Smooth muscle cell of the brain vasculature (primary cell): ENCODE results near the gene PLXNA4.

Source experiments
- DNase-seq: peaks from one replicate; pipeline ENCODE4 v3.0.0-alpha.2; 2012; ENCODE audit warnings: low read depth, low spot score

PLXNA4 gene

DNA sequence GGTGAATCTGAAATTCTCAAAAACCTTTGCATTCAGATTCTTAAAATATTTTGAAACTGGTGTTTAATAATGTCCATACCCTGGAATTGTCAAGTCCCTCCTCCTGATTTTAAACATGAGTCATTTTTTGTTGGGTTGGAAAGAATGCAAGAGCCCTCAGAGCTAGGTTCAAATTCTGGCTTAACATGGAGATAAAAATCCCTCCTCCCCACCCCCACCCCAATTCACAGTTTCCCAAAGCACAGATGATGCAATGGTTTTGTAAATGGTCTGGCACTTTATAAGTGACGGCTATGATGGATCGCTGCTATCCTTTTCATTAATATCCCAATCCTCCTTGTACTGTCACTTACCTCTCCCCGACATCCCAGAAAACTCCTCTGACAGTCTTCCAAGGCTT is 332.8 kb downstream of the PLXNA4 start:
- DNase-seq = no peak

DNA sequence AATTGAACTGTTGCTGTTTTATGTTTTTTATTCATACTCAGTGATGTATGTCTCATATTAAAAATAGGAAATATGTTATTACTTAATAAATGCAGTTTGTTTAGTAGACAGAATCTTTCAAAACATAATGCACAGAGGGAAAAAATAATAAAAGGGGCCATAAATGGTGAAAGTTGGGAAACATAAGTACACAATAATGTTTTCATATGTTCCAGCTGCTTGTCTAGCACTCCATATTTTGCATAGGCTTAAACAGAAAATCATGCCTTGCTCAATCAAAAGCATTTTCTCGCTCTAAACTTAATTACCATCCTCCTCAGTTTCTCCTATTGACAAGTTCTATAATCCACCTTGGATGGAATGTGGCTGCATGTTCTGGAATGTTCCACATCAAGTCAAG is 333.2 kb downstream of the PLXNA4 start:
- no peak for DNase-seq

DNA sequence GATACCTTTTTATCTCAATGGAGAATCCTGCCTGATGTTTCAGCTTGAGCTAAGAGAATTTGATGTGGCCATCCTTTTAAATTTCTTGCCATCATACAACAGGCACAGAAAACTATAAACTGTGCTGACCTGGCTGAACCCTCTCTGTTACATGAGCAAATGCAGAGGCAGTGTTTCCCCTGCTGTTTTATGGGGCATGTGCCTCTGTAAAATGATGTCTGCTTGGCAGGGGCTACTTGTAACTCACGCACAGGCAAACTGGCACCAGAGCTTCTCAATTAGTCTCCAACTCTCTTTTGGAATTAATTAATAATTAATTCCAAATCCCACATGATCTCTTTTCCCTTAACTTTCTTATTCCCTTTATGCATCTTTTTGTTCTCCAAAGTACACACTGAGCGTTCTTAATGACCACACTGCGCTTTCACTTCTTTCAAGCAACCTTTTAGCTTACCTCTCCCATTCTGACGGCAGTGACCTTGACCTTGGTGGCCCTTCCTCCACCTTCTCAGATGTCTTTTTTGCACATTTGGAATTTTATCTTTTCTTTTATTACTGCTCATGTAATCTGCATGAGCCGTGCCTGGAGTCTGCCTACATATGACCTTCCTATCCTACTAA is 334.0 kb downstream of the PLXNA4 start:
- DNase-seq = no peak

DNA sequence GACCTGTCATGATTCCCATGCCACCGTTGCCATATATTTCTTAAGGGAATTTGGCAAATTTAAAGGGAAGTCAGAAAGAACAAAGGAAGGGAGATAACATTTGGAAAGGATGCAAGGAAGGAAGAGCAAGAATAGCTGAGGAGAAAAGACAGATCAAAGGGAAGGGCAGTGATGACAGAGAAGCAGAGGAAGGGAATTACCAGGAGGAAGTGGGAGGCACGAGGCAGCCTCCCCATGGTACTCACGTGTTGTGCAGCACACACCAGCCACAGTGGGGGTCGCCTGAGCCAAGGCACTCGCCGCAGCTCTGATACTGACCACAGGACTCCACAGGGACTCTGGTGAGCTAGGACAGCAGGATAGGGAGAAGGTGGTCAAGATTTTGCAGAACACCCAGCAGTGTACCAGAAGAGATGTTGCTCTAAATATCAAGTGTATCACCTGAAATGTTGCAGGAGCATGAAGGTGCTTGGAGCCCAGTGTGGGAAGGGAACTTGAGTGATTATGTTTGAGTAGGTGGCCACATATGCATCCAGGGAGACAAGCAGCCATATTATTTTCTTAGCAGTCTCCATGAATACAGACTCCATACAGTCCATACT is 335.3 kb downstream of the PLXNA4 start:
- no peak for DNase-seq

DNA sequence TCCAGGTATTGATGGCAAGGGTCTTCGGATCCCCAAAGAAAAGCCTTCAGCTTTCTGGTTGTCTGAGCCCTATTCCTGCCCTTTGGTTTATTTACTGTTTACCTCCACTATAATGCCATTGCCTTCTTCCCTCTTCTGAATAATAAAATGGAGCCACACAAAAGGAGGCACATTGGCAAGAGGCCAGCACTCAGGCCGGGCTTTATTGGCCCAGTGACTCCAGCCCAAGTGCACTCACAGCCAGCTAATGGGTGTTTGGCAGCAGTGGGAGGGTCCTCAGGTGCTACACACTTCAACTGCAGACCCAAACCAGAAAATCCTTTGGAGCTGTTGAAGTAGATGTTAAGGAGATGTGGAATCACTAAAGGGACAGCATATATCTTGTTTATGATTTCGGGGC is 336.0 kb downstream of the PLXNA4 start:
- no peak for DNase-seq

DNA sequence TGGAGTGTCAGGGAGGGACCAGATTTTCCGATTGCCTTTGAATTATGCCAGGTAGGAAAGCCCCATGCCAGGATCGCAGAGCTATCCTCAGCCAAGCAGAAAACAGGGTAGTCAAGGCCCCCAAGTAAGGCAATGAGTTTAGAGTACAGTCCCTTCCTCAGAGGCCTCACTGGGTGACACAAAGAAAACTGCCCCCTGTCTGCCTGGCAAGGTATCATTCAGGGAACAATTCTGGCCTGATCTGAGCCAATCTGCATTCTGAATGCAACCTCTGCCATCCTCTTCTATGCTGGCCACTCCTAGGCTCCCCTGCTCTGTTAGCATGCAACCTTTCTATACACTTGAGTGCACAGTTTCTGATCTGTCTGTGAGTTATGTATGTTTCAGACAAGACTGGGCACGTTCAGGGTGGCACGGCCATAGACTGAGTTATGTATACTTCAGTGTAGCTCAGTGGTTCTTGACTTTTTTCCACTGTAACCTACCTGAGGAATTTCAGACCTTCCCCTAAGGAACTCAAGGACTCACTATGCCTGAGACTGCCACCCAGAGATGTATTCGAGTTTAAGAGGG is 336.8 kb downstream of the PLXNA4 start:
- no peak for DNase-seq

DNA sequence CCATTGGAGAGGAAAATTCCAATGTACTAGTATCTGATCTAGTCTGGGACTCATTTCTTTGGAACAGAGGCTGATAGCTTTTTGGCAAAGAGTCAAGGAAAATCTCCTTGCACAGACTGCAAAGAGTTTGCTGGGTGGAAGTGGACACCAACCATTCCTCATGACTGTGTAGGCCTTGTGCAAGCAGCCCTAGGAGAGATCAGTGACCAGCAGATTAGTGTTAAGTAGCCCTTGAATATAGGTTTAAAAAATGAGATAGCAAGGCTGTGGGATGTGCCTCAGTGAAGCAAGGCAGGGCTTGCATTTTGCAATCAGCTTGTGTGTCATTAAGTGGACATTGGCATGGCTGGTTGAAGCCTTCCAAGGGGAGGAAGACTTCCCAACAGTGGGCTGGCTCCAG is 341.6 kb downstream of the PLXNA4 start:
- no peak for DNase-seq

DNA sequence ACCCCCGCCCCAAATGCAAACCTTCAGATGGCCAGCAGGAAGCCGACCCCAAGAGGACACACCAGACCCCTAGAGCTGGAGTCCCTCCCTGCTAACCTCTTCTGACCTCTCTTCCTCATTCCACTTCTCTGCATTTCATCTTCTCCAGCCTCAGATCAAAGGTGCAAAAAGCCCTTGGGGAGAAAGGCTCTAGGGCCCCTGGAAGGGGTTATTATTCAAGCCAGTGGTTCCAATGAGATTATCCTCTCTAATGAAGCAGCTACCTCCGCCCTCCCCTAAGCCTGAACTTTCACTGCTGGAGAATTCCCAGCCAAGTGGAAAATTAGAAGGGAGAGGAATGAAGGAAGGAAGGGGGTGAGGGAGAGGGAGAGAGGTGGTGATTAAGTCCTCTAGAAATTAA is 343.9 kb downstream of the PLXNA4 start:
- DNase-seq = no peak

DNA sequence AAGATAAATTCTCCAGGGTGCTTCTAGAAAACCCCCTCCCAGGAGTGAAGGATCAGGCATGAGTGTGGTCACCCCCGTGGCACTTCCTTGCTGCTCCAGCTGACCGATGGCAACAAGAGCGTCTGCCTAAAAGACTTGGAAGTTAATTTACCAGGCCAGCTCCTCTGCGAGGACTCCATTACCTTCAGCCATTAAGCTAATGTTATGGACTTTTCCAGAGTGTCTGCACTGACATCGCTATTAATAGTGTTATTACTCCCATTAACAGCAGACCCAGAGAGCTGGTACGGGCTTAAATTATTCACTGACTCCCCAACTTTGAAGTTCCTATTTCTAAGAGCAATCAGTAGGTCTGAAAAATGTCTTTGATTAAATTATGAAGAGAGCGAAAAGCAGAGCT is 345.8 kb downstream of the PLXNA4 start:
- no peak for DNase-seq

DNA sequence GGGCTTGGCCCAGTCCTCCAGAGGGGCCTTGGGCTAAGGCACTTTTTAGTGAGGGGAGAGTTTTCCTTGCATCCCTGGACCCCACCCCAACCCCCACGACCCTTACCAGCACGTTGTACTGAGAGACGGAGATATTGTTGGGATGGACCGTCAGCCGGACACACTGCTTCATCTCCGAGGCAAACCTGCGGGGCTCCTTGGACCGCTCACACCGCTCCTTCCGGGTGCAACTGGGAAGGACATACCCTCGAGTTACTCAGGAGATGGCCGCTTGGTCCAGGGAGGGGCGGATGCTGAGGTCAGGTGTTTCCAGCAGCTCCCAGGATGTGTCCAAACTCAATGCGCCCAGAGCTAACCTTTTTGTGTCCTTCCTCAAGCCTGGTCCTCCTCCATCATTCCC is 348.0 kb downstream of the PLXNA4 start:
- no peak for DNase-seq

DNA sequence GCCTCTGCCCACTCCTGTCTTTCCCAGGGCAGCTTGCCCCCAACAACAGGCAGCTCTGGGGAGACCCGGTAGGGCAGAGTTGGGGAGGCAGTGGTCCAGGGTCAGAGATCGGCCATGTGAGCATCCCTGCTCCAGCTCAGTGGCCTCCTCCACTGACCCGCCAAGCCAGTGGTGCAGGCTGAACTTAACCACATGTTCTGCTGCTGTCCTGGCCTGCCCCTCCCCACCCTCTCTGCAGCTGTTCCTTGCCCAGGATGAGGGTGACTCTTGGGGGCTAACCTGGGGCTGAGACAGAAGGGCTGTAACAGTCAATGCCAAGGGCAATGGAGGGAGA is 349.3 kb downstream of the PLXNA4 start:
- no peak for DNase-seq

DNA sequence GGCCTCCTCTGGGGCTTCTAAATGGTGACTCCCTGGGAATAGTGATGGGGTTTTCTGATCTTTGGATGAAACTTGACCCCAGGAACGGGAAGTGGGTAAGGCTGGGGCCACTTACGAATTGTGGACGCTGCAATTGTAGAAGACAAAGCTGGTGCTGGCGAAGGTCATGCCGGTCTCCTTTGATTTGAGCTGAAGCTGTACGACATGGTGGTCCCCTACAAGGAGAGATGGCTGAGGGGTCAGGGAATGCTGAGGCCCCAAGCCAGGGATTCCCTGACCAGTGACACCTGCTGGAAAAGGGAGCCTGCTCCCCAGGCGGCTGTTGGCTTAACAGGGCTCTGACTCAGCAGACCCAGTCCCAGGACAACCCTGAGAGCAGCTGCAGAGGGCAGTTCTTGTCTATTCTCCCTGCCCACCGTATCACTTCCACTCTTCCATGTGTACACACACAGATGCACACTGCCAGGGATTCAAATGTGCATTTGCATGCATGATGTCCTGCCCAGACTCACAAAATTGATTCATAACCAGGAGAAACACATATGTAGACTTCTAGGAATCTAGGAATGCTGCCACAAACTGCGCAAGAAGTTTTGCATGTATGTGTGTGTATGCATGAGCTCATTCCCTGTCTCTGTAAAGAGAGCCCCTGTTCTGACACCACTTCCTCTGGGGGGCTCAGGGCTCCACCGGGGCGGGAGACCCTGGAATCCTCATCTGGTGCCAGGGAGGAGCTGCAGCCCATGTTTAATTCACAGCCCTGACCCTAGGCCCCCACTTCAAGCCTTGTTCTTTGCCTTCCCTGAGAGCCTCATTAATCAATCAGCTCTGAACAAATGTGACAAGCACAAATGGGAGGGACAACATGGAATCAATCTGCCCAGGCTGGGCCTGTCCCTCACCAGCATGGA is 350.0 kb downstream of the PLXNA4 start:
- no peak for DNase-seq

DNA sequence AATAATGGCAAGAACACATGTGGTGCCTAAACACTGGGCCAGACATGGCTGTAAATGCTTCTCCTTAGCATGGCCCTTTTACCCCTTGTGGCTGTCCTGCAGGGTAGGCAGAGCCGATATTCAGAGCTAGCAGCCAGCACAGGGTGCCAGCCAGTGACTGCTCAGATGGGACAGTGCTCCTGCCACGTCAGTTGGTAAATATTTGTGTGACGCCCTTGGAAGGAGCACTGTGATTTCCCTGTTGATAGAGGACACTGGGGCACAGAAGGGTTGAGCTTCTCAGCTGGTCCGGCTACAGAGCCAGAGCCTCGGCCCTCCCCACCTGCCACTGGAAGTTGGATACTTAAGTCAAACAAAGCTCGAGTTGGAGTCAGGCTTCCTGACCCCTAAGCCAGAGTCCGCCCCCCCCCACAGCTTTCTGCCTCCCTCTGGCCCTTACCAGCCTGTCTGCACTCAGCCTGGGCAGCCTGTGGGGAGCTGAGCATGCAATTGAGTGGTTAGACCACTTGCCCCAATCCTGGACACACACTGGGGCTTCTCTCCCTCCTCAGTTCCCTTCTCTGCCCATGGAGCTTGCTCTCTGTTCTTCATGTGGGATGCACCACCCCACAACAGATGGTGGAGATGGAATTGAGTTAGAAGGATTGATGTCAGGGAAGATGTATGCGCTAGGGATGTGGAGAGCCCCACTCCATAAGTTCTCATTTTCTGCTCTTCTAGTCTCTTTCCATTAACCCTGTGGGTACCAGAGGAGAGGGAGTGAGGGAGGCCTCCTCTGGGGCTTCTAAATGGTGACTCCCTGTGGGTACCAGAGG is 350.8 kb downstream of the PLXNA4 start:
- no peak for DNase-seq

DNA sequence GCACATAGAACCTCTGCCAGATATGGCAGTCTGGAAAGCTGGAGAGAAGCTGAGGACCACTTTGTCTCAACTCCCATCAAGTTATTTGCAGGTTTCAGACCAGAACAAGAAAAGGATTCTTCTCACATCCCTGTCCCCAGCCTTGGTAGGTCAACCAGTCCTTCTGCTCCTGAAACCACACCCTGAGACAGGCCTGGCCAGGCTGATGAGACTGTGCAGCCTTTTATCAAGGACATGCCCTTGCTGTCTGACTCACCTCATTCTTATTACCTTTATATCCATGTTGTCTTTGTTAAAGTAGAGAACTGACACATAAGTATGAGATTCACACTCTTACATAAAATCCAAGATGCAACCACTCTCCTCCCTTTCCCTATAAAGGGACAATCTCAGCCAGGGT is 354.9 kb downstream of the PLXNA4 start:
- DNase-seq = no peak

DNA sequence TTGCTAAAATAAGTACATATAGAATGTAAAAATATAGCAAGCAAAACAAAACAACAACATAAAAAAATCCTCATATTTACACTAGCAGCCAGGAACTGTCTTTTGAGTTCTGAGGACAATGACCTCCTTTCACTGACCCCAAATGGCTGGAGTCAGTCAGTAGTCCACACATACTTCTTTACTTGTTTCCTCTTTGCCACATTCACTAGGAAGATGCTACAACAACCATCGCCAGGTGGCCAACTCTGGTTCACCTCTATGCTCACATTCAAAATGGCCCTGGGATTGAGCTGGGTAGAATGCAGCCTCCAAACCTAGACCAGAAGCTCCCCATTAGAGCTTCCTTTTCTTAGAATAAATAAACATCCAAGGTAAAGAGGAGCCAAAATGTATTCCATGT is 356.2 kb downstream of the PLXNA4 start:
- no peak for DNase-seq

DNA sequence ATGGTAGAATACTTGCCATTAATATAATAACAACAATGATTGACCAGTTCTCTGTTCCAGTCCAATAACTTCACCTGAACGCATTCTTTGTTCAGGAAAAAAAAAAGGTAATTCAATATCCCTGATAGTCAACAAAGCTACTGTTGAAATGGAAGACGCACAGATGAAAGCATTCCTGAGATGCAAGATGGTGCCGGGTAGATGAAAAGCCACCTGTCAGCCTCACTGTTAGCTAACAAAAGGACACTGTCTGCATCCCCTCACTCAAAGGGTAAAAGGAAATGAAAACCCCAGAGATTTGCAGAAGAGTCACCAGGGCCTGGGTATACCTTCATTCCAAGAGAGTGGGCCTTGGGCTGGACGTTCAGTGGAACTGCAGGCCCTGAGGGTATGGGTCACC is 357.4 kb downstream of the PLXNA4 start:
- DNase-seq = no peak

DNA sequence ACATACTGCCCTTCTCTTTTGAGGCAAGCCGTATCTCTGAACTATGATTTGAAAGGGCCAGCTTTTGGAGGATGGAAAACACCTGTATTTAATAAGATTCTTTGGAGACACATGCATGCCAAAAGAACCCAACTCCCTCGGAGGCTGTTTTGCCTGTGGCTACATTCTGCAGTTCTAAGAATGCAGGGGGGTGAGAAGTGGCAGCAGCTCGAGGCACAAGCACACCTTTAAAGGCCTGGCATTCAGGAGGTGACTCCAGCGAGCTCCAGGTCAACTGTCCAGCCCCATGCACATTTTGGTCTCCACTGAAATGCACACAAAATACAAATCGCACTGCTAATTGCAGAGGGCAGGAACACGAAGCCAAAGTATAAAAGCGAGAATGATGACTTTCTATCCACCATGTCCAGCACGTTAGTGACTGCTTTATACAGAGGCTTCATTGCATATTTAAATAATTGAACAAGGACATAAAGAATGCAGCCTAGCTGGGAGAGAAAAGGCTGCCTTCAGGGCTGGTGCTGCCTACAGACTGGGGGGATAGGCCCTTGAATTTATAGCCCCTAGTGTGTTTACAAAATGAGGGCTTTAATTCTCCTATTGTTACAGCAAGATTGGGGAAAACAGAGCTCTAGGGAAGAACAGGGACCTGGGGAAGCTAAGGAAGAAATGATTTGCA is 359.3 kb downstream of the PLXNA4 start:
- no peak for DNase-seq

DNA sequence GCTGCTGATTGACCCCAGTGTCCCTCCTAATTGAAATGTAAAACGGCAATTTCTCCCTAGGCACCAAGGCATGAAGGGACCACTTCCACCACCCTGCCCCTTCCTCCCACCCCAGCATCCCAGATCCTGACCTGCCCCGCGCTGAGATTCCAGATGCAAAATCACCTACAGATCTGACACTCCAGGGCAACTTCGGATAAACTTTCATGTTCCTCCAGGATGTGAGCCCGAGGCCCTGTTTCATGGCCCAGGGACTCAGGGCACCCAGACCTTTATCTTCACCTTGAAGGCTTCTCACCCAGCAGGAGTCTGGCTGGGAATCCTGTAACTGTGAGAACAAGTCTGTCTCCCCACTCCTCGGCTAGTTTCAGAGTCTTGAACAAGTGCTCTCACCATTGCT is 361.8 kb downstream of the PLXNA4 start:
- no peak for DNase-seq

DNA sequence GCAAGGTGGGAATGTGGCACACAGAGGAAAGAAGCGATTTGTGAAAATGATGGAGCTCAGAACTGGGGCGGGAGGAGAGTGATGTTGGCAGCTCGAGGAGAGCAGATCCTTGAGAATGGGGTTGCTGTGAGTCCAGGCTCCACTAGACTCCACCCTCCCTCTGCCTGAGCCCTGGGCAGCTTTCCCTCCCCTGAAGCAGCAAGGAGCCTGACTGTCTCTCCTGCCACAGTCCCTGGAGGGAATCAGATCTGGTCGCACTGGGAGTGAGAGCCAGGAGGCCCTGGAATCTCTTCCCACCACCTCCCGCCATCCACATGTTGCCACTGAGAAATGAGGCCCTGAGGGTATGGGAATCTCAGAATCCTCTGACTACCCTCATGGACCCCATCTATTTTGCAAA is 362.7 kb downstream of the PLXNA4 start:
- no peak for DNase-seq

DNA sequence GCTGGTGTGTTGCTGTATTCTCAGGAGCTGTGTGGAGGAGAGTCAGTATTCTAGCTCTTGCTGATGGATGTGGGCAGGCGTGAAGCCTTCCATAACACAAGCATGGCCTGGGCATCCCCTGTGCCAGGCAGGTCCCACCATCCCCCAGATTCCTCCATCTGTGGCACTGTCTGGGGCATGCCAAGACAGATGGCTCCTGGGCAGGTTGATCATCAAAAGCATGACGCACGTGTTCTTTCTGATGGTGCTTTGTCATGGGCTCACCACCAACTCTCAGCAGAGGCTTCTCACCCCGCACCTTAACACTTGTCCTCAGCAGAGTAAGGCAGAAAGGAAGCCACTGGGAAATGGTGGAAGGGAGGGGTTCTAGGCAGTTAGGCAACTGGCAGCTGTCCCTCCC is 364.3 kb downstream of the PLXNA4 start:
- DNase-seq = no peak

DNA sequence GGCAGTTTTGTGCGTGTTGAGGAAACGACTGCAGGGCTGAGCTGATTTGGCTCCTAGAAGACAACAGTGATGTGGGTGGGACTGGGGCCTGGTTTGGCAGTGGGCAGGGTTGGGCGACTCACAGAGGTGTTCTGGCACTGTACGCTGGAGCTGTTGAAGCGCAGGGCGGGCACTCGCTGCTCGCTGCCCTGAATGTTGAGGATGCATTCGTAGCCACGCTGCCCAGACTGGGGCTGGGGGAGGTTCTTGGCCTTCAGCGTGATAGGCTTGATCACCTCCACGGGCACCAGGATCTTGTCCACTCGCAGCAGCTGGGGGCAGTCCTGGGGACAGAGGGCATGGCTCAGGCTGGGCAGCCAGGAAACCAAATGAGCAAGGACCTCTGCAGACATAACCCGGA is 365.4 kb downstream of the PLXNA4 start:
- no peak for DNase-seq
